Suprapubic skin (tissue), 4 donors: Measurements from ENCODE around the gene NAPA.
"Not testable (repeated sequence)": the region's sequence is repeated elsewhere in the genome, so short reads cannot be mapped to it uniquely, and the experiment has no call there.

ENCODE experiments used
- POLR2A ChIP-seq, 2 donors: fragments of 450-650 bp; IDR thresholded peaks; one replicate each; pipeline ENCODE4 v1.6.1; 2017; ENCODE audit warnings: antibody characterized with exemption in 2 of 2, mild to moderate bottlenecking in 2 of 2, moderate library complexity in 2 of 2
- POLR2AphosphoS5 ChIP-seq, 3 donors: sonication (generic); formaldehyde crosslinking; IDR thresholded peaks; one replicate each; pipeline ENCODE4 v1.6.1; 2017; ENCODE audit warnings: antibody characterized with exemption in 3 of 3
- TF ChIP-seq, protein P1 (sequence below), 2 donors: fragments of 200-600 bp in 1 of 2; fragments of 450-650 bp in 1 of 2; sonication (generic) in 1 of 2; IDR thresholded peaks; one replicate each; pipeline ENCODE4 v1.5.1; 2016 to 2019; ENCODE audit warnings: antibody characterized with exemption in 2 of 2, mild to moderate bottlenecking in 1 of 2, moderate library complexity in 1 of 2

DNA sequence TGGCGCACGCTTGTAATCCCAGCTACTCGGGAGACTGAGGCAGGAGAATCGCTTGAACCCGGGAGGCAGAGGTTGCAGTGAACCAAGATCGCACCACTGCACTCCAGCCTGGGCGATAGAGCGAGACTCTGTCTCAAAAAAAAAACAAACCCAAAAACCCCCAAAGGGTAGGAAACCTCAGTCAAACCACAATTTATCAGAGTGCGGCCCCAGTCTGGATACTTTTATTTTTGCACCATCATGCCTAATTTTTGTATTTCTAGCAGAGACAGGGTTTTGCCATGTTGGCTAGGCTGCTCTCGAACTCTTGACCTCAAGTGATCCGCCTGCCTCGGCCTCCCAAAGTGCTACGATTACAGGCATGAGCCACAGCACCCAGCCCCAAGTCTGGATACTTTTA is 28.6 kb downstream of the NAPA start:
- TF ChIP-seq, protein P1, sequence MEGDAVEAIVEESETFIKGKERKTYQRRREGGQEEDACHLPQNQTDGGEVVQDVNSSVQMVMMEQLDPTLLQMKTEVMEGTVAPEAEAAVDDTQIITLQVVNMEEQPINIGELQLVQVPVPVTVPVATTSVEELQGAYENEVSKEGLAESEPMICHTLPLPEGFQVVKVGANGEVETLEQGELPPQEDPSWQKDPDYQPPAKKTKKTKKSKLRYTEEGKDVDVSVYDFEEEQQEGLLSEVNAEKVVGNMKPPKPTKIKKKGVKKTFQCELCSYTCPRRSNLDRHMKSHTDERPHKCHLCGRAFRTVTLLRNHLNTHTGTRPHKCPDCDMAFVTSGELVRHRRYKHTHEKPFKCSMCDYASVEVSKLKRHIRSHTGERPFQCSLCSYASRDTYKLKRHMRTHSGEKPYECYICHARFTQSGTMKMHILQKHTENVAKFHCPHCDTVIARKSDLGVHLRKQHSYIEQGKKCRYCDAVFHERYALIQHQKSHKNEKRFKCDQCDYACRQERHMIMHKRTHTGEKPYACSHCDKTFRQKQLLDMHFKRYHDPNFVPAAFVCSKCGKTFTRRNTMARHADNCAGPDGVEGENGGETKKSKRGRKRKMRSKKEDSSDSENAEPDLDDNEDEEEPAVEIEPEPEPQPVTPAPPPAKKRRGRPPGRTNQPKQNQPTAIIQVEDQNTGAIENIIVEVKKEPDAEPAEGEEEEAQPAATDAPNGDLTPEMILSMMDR (IDR thresholded peaks at IDR 0.05) = not testable (repeated sequence)
- TF ChIP-seq POLR2A, POLR2AphosphoS5 (IDR thresholded peaks at IDR 0.05): not testable (repeated sequence)
